Breast epithelium (tissue), 4 donors: ENCODE measurements around the gene RAMP1. TPM values are rescaled to one million over a fixed set of nuclear protein-coding genes. Genes with fewer than 3 reads are reported as not detected.

Experiments used
- DNase-seq, 2 donors: peaks; one replicate each; pipeline ENCODE4 v3.0.0-alpha.2; 2019; ENCODE audit warnings: low spot score in 2 of 2
- H3K27ac ChIP-seq, 2 donors: fragments of 200-600 bp; sonication (generic) in 1 of 2; one replicate each; pipeline ENCODE4 v1.5.1; 2016 to 2019; ENCODE audit warnings: mild to moderate bottlenecking in 1 of 2
- H3K27me3 ChIP-seq, 2 donors: fragments of 200-600 bp; sonication (generic) in 1 of 2; one replicate each; pipeline versions ENCODE4 v1.5.1 to v1.6.0; 2017 to 2019; ENCODE audit warnings: control low read depth in 1 of 2, mild to moderate bottlenecking in 1 of 2
- H3K36me3 ChIP-seq: fragments of 200-600 bp; one replicate; pipeline ENCODE4 v1.5.1; 2019
- H3K4me1 ChIP-seq, 2 donors: fragments of 200-600 bp; sonication (generic); one replicate each; pipeline ENCODE4 v1.5.1; 2016 to 2019; ENCODE audit warnings: control low read depth in 1 of 2
- H3K4me3 ChIP-seq, 3 donors: fragments of 200-600 bp; sonication (generic); 1 replicate in 2 of 3; 2 replicates in 1 of 3; pipeline ENCODE4 v1.5.1; 2016 to 2019; ENCODE audit warnings: mild to moderate bottlenecking in 3 of 3, moderate library complexity in 2 of 3
- H3K9me3 ChIP-seq, 2 donors: fragments of 200-600 bp; sonication (generic) in 1 of 2; one replicate each; pipeline ENCODE4 v1.5.1; 2016 to 2019; ENCODE audit warnings: control low read depth in 1 of 2
- CTCF ChIP-seq, 3 donors: fragments of 450-650 bp; IDR thresholded peaks; one replicate each; pipeline ENCODE4 v1.5.1; 2016 to 2017; ENCODE audit warnings: antibody characterized with exemption in 3 of 3, mild to moderate bottlenecking in 3 of 3, moderate library complexity in 3 of 3
- POLR2A ChIP-seq: fragments of 450-650 bp; IDR thresholded peaks from one replicate; pipeline ENCODE4 v1.6.1; 2016; ENCODE audit warnings: antibody characterized with exemption, mild to moderate bottlenecking, moderate library complexity
- POLR2AphosphoS5 ChIP-seq, 3 donors: sonication (generic); formaldehyde crosslinking; IDR thresholded peaks; one replicate each; pipeline ENCODE4 v1.6.1; 2017; ENCODE audit warnings: antibody characterized with exemption in 3 of 3
- intact Hi-C: fragments of 100-400 bp; cut with DNase I; formaldehyde crosslinking; loops from one replicate; pipeline ENCODE4 v1.15.1; 2023; ENCODE audit warnings: low total_unique reads
- total RNA-seq, 3 donors: library from RNA; depleted of rRNA; stranded (reverse); fragments of >200 nt; gene quantifications; one replicate each; pipeline ENCODE4 v1.1.0, GENCODE V29; 2016

The RAMP1 gene
- total RNA-seq, 3 donors from 2014 or later, result 8.2 to 25.9 TPM; not detected in 1

- TF ChIP-seq POLR2AphosphoS5 (IDR thresholded peaks at IDR 0.05), result no peak
- no peak for TF ChIP-seq POLR2A
- TF ChIP-seq CTCF (IDR thresholded peaks at IDR 0.05), result no peak
- intact Hi-C loops, result no loop called here
- Histone ChIP-seq H3K4me1 (no peaks in the 10 kb centered on the region), H3K9me3 (no peaks in the 10 kb centered on the region), H3K4me3 (no peak overlapping the region), H3K27me3 (no peaks in the 10 kb centered on the region), H3K27ac (no peak overlapping the region), H3K36me3 (no peaks in the 10 kb centered on the region)
- no peak for DNase-seq
Measured at GRCh38 chr2:237917696-237918374, 58.4 kb downstream of the RAMP1 start.

GRCh38 chr2:237919593-237919992 is 60.2 kb downstream of the RAMP1 start:
- no peaks in the 10 kb centered on the region for H3K9me3 ChIP-seq
- H3K4me3 ChIP-seq, result no peak overlapping the region
- intact Hi-C loops, result no loop called here
- H3K27me3 ChIP-seq, result no peaks in the 10 kb centered on the region
- no peaks in the 10 kb centered on the region for H3K4me1 ChIP-seq
- no peak for TF ChIP-seq CTCF (IDR thresholded peaks at IDR 0.05)
- no peak for TF ChIP-seq POLR2A
- no peak overlapping the region for H3K27ac ChIP-seq
- no peaks in the 10 kb centered on the region for H3K36me3 ChIP-seq
- no peak for DNase-seq

GRCh38 chr2:237920673-237921072 is 61.2 kb downstream of the RAMP1 start:
- TF ChIP-seq CTCF (IDR thresholded peaks at IDR 0.05) (no peak), POLR2AphosphoS5 (IDR thresholded peaks at IDR 0.05) (no peak), POLR2A (no peak)
- no peaks in the 10 kb centered on the region for H3K27me3 ChIP-seq
- intact Hi-C loops, result no loop called here

GRCh38 chr2:237921967-237922492 is 62.6 kb downstream of the RAMP1 start:
- H3K4me3 ChIP-seq, result no peak overlapping the region
- H3K27me3 ChIP-seq, result no peaks in the 10 kb centered on the region
- no peak overlapping the region for H3K27ac ChIP-seq
- H3K9me3 ChIP-seq, result no peaks in the 10 kb centered on the region
- intact Hi-C loops, result no loop called here
- DNase-seq, result no peak
- TF ChIP-seq POLR2A, result no peak
- no peak for TF ChIP-seq POLR2AphosphoS5 (IDR thresholded peaks at IDR 0.05)
- TF ChIP-seq CTCF (IDR thresholded peaks at IDR 0.05), result no peak
- H3K36me3 ChIP-seq, result no peaks in the 10 kb centered on the region
- H3K4me1 ChIP-seq, result no peaks in the 10 kb centered on the region

More at GRCh38 chr2:237920673-237921072, 61.2 kb downstream of the RAMP1 start:
- no peak overlapping the region for H3K27ac ChIP-seq
- H3K36me3 ChIP-seq, result no peaks in the 10 kb centered on the region
- no peaks in the 10 kb centered on the region for H3K9me3 ChIP-seq
- H3K4me1 ChIP-seq, result no peaks in the 10 kb centered on the region
- no peak for DNase-seq
- H3K4me3 ChIP-seq, result no peak overlapping the region

GRCh38 chr2:237922641-237923361 is 63.4 kb downstream of the RAMP1 start:
- no peak for TF ChIP-seq POLR2A
- no peak for TF ChIP-seq CTCF (IDR thresholded peaks at IDR 0.05)
- no peak for TF ChIP-seq POLR2AphosphoS5 (IDR thresholded peaks at IDR 0.05)
- H3K27ac ChIP-seq, result peak overlapping the region; percentile 21 to 77
- peak overlapping the region in 2 of 3 donors; percentile 32 to 60 for H3K4me3 ChIP-seq

More at GRCh38 chr2:237922641-237923361, 63.4 kb downstream of the RAMP1 start:
- intact Hi-C loops, result no loop called here
- H3K4me1 ChIP-seq, result no peaks in the 10 kb centered on the region
- H3K27me3 ChIP-seq, result no peaks in the 10 kb centered on the region
- no peaks in the 10 kb centered on the region for H3K36me3 ChIP-seq
- no peak for DNase-seq
- no peaks in the 10 kb centered on the region for H3K9me3 ChIP-seq
